Stimulated activated CD4-positive, alpha-beta T cell treated with anti-CD3 and anti-CD28 coated beads, Interleukin-1b, Interleukin-23, amount 100 ng/mL, for 4 hours (primary cell): ENCODE measurements around the gene ADCY1.

Experiments used
- DNase-seq, 2 donors: peaks; one replicate each; pipeline ENCODE4 v3.0.0-alpha.2; 2020; ENCODE audit warnings: low read depth in 2 of 2

The ADCY1 gene

GRCh38 chr7:45593121-45593541, 19.0 kb downstream of the ADCY1 start:
- DNase-seq, result no peak

- no peak for DNase-seq
Observed at GRCh38 chr7:45593877-45594276, 19.7 kb downstream of the ADCY1 start.

GRCh38 chr7:45594745-45595535, 20.8 kb downstream of the ADCY1 start:
- DNase-seq, result no peak

GRCh38 chr7:45595809-45596664, 21.9 kb downstream of the ADCY1 start:
- no peak for DNase-seq

- DNase-seq, result no peak
Observed at GRCh38 chr7:45596665-45597095, 22.5 kb downstream of the ADCY1 start.

GRCh38 chr7:45597286-45597984, 23.3 kb downstream of the ADCY1 start:
- no peak for DNase-seq

- DNase-seq, result no peak
Observed at GRCh38 chr7:45598886-45599520, 24.8 kb downstream of the ADCY1 start.

GRCh38 chr7:45599851-45600706, 25.9 kb downstream of the ADCY1 start:
- DNase-seq, result no peak

- DNase-seq, result no peak
Observed at GRCh38 chr7:45601094-45601493, 26.9 kb downstream of the ADCY1 start.

- DNase-seq, result no peak
Observed at GRCh38 chr7:45601816-45602540, 27.8 kb downstream of the ADCY1 start.

GRCh38 chr7:45606050-45606449, 31.9 kb downstream of the ADCY1 start:
- DNase-seq, result no peak

- DNase-seq, result no peak
Observed at GRCh38 chr7:45606931-45607330, 32.8 kb downstream of the ADCY1 start.

GRCh38 chr7:45609180-45609579, 35.0 kb downstream of the ADCY1 start:
- no peak for DNase-seq

GRCh38 chr7:45610019-45610418, 35.9 kb downstream of the ADCY1 start:
- no peak for DNase-seq

- DNase-seq, result no peak
Observed at GRCh38 chr7:45610660-45611299, 36.6 kb downstream of the ADCY1 start.

- no peak for DNase-seq
Observed at GRCh38 chr7:45617166-45617565, 43.0 kb downstream of the ADCY1 start.

GRCh38 chr7:45622058-45622457, 47.9 kb downstream of the ADCY1 start:
- DNase-seq, result no peak

- no peak for DNase-seq
Observed at GRCh38 chr7:45623157-45623556, 49.0 kb downstream of the ADCY1 start.

- no peak for DNase-seq
Observed at GRCh38 chr7:45623740-45624391, 49.7 kb downstream of the ADCY1 start.
